Activated CD8-positive, alpha-beta memory T cell treated with anti-CD3 and anti-CD28 coated beads for 36 hours (primary cell): Measurements from ENCODE around the gene SUN5. TPM values are rescaled to one million over a fixed set of nuclear protein-coding genes. Genes with fewer than 3 reads are reported as not detected.
"Not testable (repeated sequence)": the region's sequence is repeated elsewhere in the genome, so short reads cannot be mapped to it uniquely, and the experiment has no call there.

Source experiments
- CTCF ChIA-PET: fragments of 350-600 bp; sonication (Branson Sonifier 250); formaldehyde crosslinking; loops from one replicate; lab custom pipeline; 2021; ENCODE audit warnings: antibody characterized with exemption; lab: Charles Lee
- POLR2A ChIA-PET: fragments of 350-600 bp; sonication (Branson Sonifier 250); formaldehyde crosslinking; loops from one replicate; lab custom pipeline; 2021; ENCODE audit warnings: antibody characterized with exemption; lab: Charles Lee
- total RNA-seq, 2 experiments: library from RNA; stranded (reverse); gene quantifications; one replicate each; pipeline ENCODE4 v1.2.3, GENCODE V29; 2021

SUN5 gene
- total RNA-seq = not detected

DNA sequence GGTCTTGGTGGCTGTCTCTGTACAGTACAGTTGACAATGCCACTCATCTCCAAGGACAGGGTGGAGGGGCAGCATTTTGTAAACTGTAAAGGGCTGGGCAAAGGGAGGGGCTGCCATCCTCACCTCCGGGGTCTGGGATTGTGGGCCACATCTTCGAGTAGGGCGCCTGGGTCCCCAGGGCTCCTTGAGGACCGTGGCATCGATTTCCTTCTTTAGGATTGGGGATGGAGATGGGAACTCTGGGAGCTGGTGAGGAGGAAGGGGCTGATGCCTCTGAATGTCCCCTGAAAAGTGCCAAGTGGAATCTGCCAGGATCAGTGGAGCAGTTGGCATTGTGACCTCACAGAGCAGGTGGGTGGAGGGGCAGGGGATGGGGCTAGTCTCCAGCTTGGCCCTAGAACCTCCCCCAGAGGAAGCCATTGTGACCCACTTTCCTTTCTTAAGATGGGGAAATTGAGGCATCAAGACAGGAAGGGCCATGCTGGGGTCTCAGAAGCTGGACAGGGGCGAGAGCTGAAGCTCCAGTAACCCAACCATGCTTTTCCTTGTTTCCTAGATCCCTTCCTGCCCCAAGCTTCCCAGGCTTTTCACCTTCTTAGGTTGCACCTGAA is at the start of gene SUN5:
Gene SUN5 (minus strand): TSS at position 293 of the 611 bp plus-strand sequence. CDS start 93 bp downstream, at position 200.
- POLR2A ChIA-PET = no interaction called here
- CTCF ChIA-PET = interaction anchor here (1.0 to 3.5 kb wide), 8 partner anchors 21 to 209 kb away, joined by 3 to 15 read pairs (median 4); no protein-coding TSS in a partner anchor

DNA sequence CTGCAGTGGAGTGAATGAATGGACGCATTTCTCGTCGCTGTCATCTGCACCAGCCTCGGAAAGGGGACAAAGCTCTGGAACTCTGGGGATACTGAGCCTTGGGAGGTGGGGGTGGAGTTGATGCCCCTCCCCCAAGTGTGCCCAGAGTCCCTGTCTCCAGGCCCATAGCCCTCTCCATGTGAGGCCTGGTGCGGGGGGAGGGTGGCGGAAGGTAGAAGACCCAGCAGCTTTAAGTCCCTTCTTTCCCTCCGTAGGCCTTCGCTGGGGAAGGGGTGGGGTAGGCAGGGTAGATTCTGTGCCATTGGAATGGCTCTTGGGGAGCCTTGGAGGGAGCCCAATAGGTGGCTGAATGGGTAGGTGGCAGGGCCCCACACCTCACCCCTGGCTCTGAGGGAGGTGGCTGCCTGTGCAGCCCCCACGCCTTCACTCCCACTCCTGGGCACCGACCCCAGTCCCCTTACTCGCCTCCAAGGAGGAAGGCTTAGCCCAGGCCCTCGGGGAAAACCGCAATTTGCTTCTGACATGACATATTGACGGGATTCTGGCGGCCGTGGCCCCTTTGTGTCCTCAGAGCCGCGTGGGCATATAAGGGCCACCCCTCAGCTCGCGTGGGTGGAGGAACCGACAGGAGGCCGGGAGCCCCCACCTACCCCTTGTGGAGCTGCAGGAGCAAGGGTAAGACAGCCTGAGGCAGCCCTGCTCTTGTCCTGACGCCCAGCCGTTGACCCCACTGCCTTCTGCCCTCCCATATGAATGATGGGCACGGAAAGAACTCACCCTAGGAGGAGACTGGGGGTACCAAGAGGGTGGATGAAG is 49.3 kb upstream of the SUN5 start, which contains the start of gene BPIFB3:
Gene BPIFB3 (plus strand): TSS at position 613 of the 816 bp plus-strand sequence. CDS start 1,533 bp downstream, outside the sequence.
- POLR2A ChIA-PET = no interaction called here
- CTCF ChIA-PET = no interaction called here

DNA sequence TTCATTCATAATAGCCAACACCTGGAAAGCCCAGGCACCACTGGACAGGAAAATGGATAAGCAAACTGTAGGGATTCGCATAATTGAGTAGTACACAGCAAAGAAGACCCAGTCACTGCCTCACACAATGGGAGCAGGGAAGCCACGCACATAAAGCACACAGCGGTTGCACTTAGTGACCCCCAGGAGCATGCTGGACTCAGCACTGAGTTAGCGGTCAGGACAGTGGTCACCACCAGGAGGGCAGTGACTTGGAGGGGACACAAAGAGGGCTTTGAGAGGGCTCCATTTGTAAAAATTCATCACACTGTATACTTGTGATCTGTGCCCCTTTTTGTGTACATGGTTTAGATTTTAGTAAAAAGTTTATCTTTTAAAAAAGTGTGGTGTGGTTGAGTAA is 47.1 kb upstream of the SUN5 start:
- ChIA-PET POLR2A (interaction anchor here (0.6 kb wide), 1 partner anchor 8 kb away, joined by 3 read pairs; no protein-coding TSS in a partner anchor), CTCF (interaction anchor here (1.0 kb wide), 1 partner anchor 377 kb away, joined by 3 read pairs; the partner anchor contains the start of gene C20orf203)

GRCh38 chr20:33046412-33046811 is 42.2 kb upstream of the SUN5 start:
- CTCF ChIA-PET = no interaction called here
- POLR2A ChIA-PET = no interaction called here

GRCh38 chr20:33045129-33045721 is 41.0 kb upstream of the SUN5 start:
- CTCF ChIA-PET, POLR2A ChIA-PET: not testable (repeated sequence)

DNA sequence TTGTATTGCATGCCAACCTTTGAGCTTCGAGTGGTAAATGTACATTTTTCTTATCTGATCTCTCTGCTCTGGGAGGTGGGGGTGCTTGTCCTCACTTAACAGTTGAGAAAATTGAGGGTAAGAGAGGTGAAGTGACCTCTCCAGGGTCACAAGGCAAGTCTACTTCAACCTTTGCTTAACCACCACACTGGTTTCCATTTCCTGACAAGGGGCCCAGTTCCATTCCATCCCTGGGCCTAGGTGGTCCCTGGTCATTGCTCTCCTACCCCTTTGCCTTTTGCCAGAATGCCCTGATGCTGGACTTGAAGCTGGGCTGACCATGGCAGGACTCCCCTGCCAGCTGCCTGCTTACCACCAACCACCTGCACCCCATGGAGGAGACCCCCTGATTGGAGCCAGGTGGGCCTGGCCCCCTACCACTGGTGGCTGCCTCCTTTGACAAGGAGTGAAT is 39.5 kb upstream of the SUN5 start:
- CTCF ChIA-PET = no interaction called here
- POLR2A ChIA-PET = no interaction called here

DNA sequence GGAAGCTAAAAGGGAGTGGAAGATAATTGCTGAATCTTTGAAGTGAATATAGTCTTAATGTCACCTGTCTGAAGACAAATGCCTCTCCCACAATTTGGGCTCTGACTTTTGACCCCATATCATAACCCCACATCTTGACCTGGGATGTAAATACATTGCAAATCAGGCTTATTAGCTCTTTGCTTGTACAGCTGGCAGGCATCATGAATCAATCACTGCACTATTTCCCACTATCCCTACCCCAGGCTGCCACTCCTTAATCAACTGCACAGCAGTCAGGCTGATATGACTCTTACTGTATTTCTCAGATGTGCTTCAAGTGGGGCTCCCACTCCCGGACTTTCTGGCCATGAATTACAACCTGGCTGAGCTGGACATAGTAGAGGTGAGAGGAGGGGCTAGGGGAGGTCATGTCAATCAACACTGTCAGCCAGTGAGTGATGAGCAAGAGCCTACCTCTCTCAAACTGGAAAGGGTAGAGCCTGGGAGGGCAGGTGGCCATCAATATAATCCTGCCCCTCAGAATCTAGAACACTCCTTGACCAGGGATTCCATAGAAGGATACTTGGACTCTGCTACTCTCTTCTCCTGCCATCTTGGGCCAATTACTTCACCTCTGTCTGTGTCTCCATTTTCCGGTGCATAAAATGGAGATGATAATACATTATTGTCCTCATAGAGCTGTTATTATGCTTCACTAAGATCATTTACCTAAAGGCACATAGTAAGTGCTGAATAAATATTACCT is 38.9 kb upstream of the SUN5 start:
- POLR2A ChIA-PET = no interaction called here

DNA sequence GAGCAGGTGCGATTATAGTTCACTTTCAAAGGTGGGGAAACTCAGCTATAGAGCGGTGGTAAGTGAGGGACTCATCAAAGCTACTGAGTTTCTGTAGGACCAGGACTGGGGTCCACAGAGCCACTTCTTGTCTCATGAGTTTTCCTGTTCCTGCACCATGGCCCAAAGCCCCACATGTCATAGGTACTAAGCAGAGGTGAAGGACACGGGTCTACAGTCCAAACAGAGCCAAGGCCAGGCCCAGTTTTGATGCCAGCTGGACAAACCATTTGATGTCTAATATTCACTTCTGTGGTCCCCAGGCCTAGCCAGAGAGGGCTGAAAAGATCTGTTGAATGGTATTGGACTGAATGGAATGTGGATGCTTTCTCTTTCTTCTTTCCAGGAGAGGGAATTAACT is 38.2 kb upstream of the SUN5 start:
- CTCF ChIA-PET = no interaction called here
- POLR2A ChIA-PET = no interaction called here

More for the DNA sequence above, 38.9 kb upstream of the SUN5 start:
- CTCF ChIA-PET = no interaction called here

- ChIA-PET POLR2A (no interaction called here), CTCF (no interaction called here)
Measured at GRCh38 chr20:33038243-33038642, 34.0 kb upstream of the SUN5 start.

DNA sequence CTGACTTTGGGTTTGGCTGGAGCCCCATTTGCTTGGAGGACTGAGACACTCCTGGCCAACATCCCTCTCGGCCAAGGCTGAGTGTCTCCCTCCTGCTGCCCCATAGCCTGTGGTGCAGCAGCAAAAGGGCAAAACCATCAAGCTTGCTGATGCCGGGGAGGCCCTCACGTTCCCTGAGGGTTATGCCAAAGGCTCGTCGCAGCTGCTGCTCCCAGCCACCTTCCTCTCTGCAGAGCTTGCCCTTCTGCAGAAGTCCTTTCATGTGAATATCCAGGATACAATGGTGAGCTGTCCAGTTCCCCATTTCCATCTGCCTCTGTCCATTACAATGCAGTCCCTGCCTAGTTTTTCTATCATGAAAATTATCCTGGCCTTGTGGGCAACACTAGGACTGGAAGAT is 33.2 kb upstream of the SUN5 start:
- CTCF ChIA-PET = no interaction called here
- POLR2A ChIA-PET = no interaction called here

GRCh38 chr20:33034901-33035492 is 30.8 kb upstream of the SUN5 start:
- CTCF ChIA-PET = no interaction called here
- POLR2A ChIA-PET = no interaction called here

DNA sequence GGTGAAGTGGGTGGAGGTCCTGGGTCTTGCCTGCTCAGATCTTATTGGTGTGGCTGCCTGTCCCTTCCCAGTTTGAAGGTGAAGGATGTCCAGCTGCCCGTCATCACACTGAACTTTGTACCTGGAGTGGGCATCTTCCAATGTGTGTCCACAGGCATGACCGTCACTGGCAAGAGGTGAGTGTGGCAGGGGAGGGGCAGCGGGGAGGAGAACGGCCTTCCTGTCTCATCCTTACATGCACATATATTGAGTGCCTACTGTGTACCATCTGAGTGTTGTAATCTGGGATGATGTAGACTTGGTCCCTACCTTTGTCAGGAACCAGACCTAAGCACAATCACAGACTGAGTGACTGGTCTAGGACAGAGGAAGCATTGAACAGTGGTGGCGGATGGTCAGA is 29.9 kb upstream of the SUN5 start:
- ChIA-PET CTCF (no interaction called here), POLR2A (no interaction called here)

DNA sequence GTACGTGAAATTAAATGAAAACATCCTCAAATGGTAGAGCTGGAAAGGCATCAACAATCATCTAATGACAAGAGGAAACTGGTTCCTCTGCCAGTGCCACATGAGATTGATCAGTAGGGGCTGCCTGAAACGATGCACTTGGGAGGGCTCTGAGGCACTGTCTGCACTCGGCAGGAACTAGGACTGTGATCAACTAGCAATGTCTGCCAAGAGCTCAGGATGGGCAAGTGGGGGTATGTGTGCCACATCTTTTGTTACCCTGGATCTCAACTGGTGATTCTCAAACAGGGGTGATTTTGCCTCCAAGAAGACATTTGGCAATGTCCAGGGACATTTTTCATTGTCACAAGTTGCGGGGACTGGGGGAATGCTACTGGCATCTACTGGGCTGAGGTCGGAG is 29.1 kb upstream of the SUN5 start:
- CTCF ChIA-PET = no interaction called here
- POLR2A ChIA-PET = no interaction called here

- CTCF ChIA-PET = no interaction called here
Measured at GRCh38 chr20:33032555-33032954, 28.3 kb upstream of the SUN5 start.

DNA sequence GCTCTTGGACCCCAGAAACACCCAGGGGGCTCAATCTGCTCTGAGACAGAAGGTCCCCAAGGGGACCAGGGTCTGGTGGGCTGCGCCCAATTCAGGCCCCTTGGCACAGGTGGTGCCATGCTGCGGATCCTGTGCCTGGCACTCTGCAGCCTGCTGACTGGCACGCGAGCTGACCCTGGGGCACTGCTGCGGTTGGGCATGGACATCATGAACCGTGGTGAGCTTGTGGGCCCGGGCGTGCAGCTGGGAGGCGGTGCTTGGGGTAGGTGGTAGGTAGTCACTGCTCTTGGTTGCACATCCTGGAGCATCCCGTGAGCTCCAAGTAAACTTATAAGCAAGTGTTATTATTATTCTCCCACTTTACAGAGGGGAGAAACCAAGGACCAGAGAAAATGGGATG is 27.3 kb upstream of the SUN5 start, which contains the start of gene BPIFB6:
Gene BPIFB6 (plus strand): TSS at position 118 of the 400 bp plus-strand sequence. CDS start 0 bp downstream, at position 118.
- POLR2A ChIA-PET = no interaction called here
- CTCF ChIA-PET = no interaction called here

More at GRCh38 chr20:33032555-33032954, 28.3 kb upstream of the SUN5 start:
- POLR2A ChIA-PET = no interaction called here

DNA sequence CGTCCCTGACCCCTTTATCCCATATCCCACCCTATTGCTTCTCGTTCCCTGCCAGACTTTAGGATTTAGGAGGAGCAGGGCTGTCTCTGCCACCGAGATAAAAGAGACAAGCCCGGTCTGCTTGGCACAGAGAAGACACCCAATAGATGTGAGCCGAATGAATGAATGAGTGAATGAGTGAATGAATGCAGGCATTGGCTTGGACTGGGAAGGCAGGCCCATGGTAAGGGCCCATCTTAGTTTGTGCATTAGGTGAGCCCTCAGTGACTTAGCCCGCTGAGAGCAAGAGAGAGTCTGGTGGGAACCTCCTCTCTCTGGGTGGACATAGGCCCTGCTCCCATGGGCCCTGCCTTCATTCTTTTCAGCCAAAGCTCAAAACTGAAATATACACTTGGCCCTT is 26.3 kb upstream of the SUN5 start:
- CTCF ChIA-PET = no interaction called here

DNA sequence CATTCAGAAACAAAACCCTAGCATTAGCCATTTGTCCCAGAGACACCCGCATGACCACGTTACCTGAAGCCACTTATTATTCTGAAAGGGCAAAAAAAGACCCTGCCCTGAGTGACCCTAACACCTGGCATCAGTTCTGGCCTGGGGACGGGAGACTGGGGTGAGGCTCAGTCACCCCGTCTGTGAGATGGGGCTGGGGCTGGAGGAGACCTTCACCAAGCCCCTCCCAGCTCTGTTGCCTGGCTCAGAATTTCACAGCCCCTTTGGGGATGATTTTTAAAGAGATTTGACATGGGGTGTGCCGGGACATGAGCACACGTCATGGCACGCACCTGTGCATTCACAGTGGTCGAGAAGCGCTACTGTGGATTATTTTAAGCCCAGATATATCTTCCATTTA is 25.8 kb upstream of the SUN5 start:
- ChIA-PET POLR2A (no interaction called here), CTCF (no interaction called here)

More for the DNA sequence above, 26.3 kb upstream of the SUN5 start:
- POLR2A ChIA-PET = no interaction called here

DNA sequence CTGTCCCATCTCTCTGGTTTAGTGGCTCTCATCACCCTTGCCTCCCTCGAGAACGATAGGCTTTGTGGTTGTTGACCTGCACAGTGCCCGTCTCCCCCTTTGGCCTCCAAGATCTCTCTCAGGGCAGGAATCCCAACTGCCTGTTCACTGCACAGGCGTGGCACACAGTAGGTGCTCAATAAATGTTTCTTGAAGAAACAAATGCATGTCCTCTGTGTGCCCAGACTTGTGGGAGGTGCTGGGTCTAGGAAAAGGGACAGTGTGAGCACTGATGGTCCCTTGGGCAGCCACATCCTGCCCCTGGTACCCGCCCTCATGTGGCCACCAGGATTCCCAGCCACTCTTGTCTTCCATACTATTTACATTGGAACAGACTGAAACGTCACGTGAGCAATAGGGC is 24.6 kb upstream of the SUN5 start:
- ChIA-PET CTCF (no interaction called here), POLR2A (no interaction called here)
